Posterior vena cava (tissue), 2 donors: ENCODE data around the gene NTM. TPM values are rescaled to one million over a fixed set of nuclear protein-coding genes. Genes with fewer than 3 reads are reported as not detected.

Experiments used
- DNase-seq: peaks from one replicate; pipeline ENCODE4 v3.0.0-alpha.2; 2020; ENCODE audit warnings: low spot score
- intact Hi-C, 2 donors: fragments of 100-400 bp; cut with DNase I; formaldehyde crosslinking; loops; one replicate each; pipeline versions ENCODE4 v1.14.1 to v1.14.2; 2022 to 2023
- total RNA-seq, 2 donors: library from RNA; stranded (reverse); fragmentation: NEBNext Ultra II Directional; extraction: Animal tissue kit (Norgen Biotek cat#: 25700); gene quantifications; one replicate each; pipeline ENCODE4 v1.2.1, GENCODE V29; 2021
- donor health status: DM: yes; HTN: yes; CAD: no.
- donor health status: DM: yes; HTN: yes; CAD: no.

Gene NTM
- total RNA-seq, 2 donors from 2014 or later = 8.2 to 16.1 TPM

DNA sequence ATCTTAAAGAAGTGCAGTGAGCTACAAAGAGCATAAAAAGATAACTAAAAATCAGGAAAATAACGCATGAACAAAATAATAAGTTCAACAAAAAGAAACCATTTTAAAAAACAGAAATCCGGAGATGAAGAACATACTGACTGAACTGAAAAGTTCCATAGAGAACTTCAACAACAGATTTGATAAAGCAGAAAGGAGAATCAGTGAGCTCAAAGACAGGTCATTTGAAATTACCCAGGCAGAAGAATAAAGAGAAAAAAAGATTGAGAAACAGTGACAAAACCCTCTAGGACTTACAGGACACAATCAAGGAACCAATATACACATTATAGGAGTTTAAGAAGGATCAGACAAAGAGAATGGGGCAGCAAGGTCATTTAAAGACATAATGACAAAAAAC, 334.3 kb downstream of the NTM start:
- DNase-seq = no peak
- intact Hi-C loops = no loop called here

DNA sequence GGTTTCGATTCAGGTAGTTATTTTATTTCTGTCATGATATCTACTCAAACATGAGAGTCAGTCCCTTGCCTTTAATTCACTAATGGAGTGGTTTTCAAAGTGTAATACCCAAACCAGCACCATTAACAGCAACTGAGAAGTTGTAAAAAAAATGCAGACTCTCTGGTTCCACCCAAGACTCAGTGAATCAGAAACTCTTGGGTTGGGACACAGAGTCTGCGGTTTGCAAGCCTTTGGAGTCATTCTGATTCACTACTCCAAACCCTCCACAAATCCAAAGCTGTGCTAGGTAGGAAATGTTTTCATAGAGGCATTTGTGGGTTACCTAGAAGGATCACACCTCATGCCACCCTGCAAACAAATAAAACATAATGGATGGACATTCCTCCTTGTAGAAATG, 340.1 kb downstream of the NTM start:
- no peak for DNase-seq
- intact Hi-C loops = no loop called here

DNA sequence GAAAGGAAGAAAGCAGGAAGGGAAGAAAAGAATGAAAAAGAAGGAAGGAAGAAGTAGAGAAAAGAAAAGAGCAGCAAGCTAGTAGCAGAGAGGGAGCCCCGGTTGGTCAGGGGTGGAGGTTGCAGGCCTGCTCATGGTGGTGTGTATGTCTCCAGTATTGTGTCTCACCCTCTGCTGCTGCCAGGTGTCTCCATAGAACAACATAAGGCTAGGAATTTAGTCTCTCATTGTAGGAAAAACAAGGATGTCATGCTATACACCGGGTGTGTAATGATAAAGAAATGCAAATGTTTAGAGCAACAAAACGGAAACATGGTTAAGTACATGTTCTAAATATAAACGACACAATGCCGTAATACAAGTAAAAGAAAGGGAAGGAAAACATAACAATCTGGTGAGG, 342.5 kb downstream of the NTM start:
- intact Hi-C loops = no loop called here
- no peak for DNase-seq

DNA sequence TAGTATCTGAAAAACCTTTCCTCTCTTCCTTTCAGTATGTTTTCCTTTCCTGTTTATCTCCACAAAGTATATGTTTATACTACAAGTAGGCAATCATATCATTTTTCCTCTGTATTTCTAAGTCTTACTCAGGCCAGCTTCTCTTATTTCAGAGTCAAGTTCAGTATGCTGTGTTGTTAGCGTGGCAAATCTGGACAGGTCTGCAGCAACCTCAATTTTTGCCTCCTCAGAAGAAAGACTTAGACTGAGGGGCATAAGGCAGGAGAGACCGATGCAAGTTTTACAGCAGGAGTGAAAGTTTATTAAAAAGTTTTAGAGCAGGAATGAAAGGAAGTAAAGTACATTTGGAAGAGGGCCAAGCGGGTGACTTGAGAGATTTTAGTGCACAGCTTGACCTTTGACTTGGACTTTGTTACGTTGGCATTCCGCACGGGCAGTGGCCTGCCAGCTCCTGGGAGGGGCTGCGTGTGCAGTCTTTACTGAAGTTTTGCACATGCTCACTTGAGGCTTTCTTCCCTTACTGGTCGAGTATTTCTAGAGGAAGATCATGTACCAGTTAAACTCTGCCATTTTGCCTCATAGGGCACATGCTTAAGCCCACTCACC, 343.2 kb downstream of the NTM start:
- intact Hi-C loops = no loop called here
- DNase-seq = no peak

DNA sequence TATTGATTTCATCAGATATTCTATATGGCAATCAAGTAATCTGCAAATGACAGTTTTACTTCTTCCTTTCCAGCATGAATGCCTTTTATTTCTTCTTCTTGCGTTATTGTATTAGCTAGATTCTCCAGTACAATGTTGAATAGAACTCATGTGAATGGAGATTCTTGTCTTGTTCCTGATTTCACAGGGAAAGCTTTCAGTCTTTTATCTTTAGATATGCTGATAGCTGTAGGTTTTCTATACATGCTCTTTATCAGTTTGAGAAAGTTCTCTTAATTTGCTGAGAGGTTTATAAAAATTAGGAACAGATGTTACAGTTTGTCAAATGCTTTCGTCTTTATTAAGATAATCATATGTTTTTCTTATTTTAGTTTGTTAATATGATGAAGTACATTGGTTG, 347.2 kb downstream of the NTM start:
- no peak for DNase-seq
- intact Hi-C loops = no loop called here

DNA sequence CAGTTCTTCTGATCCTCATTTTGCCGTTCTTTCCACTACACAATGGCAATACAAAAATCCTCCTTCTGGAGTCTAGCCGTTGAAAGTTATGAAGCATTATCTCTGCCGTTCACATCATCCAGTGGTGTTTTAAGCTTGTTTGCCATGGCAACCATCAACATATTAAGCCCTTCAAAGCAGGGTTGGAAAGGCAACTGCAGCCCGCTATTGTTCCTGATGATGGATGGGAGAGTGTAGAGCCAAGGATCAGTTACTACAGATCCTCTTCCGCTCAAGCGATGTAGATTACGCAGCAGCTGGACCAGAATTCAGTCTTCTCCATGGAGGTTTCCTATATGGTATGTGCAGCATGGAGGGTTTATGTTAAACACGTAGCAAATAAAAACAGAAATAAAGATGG, 352.7 kb downstream of the NTM start:
- no peak for DNase-seq
- intact Hi-C loops = no loop called here

DNA sequence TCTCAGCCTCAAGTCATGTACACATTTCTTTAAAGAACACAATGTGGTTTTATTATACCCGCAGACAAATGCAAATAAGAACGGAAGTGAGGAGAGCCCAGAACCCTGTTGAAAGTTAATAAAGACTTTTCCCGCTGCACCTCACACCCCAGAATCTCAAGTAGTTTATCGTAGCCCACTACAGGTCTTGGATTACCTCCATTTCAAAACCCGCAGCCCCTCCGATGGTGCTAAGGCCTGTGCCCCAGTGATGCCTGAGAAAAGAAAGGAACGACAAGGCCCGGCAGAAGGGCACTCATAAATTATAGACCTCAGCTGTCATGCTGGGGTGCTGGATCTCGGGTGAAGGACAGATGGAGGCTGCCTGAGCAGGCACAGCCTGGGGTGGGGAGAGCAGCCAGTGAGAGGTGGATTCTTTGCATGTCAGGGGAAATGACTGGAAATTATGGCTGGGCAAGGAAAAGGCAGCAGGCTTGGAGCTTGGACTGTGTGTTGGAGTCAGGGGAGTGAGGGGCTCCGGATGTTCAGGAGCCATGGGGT, 354.1 kb downstream of the NTM start:
- no peak for DNase-seq
- intact Hi-C loops = no loop called here

DNA sequence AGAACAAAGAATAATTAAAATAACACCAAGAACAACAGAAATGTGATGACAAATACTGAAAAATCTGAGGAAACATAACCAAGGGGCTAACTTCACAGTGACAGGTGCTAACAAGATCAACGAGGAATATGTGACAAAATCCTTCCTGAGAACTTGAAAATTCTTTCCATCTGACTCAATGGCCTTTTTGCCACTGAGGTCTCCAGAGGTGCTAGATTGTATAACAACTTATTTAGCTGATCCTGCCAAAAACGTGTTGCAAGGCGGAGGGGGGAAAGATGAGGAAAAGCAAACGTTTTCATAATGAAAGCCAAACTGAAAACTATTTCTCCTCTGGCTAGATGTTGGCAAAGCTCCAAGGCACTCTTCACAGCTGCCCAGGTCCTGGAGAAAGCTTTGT, 364.5 kb downstream of the NTM start:
- DNase-seq = no peak
- intact Hi-C loops = no loop called here

DNA sequence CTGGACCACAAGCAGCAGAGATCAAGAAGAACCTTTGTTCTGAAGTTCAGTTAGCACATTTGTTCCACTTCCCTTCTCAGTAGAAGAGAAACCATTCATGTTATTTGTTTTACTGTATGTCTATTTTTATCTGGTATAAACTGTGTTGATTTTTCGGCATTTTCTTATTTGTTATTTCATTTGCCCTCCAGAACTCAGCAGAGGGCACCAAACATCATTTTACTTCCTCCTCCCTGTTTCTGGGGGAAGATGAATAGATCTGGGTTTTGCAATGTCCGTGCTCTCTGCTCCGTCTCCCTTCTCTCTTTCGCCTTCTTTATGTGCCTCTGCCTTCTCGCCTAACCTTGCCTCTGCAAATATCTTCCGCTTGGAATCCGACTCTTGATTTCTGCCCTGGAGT, 366.9 kb downstream of the NTM start:
- intact Hi-C loops = no loop called here

DNA sequence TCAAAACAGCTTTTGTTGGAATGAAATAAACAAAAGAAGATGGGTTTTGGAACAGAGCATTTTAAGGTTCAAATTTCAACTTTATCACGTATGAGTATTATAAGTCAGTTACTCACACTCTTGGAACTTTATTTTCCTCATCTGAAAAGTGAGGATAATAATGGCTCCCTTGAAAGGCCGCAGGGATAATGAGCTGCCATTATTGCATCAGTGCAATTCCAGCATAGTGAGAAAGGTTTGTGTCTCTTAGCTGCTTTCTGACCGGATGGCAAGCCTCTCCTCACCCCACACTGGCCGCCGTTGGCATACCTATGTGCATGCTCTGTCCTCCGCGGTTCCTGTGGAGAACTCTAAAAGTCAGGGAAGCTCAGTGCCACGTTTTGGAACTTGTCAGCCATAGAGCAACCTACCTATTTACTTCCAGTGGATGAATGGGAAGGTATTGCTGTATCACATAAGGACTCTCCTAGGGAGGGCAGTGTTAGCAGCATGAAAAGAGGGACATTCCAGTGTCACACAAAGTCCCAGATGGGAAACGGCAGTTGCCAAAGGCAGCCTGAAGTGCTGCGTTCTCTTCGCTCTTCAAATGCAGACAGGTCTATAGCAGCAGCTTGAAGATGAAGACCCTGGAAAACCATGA, 368.9 kb downstream of the NTM start:
- DNase-seq = no peak
- intact Hi-C loops = no loop called here

More for the DNA sequence above, 366.9 kb downstream of the NTM start:
- no peak for DNase-seq

DNA sequence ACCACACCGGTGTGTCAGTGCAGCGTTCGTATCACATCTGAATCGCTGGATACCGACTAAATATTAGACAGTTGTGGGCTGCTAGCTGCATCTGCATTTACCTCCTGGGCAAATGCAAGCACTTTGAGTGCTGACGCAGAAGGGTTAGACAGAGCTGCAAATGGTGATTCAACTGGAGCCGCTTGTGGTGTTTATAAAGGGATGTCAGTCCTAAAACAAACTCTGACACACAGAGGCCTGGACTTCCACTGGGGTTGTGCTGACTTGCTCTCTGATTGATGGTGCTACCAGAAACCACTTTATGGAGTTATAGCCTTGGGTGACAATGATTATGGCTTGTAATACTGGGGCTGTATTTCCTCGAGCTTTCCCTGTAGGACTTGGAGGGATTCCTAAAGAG, 374.4 kb downstream of the NTM start:
- DNase-seq = no peak
- intact Hi-C loops = no loop called here

DNA sequence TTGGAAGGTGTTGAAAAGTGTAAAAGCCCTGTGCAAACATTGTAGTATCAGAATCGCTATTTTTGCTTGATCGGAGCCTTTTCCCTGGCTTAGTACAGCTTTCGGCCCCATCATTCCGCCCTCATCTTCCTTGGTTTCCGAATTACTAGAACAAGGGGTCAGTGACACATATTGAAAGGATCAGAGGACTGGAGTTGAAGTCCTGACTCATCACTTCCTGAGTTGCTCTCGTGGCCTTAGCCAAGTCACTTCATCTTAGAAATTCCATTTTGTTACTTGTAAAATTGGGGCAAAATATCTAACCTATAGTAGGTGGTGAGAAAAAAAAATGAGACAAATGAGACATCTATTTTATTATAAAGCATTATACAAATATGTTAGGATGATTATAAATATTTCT, 375.0 kb downstream of the NTM start:
- no peak for DNase-seq
- intact Hi-C loops = no loop called here

DNA sequence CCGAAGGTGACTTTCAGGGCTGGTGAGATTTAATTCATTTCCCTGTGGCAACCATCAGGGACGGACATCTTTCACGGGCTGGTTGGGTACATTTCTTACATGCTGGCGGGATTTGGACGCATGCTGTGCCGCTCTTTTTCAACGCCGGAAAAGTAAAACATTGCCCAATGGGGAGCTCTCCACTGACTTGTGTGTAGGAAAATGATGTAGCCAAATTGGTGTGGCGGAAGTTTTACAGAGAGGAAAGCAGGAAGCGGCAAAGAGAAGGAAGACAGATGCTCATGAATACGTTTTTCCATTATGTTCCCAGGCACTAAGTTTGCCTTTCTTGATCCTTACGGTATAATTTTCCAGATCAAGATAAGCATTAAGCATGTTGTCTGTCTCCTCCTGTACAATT, 375.8 kb downstream of the NTM start:
- intact Hi-C loops = no loop called here
- no peak for DNase-seq

DNA sequence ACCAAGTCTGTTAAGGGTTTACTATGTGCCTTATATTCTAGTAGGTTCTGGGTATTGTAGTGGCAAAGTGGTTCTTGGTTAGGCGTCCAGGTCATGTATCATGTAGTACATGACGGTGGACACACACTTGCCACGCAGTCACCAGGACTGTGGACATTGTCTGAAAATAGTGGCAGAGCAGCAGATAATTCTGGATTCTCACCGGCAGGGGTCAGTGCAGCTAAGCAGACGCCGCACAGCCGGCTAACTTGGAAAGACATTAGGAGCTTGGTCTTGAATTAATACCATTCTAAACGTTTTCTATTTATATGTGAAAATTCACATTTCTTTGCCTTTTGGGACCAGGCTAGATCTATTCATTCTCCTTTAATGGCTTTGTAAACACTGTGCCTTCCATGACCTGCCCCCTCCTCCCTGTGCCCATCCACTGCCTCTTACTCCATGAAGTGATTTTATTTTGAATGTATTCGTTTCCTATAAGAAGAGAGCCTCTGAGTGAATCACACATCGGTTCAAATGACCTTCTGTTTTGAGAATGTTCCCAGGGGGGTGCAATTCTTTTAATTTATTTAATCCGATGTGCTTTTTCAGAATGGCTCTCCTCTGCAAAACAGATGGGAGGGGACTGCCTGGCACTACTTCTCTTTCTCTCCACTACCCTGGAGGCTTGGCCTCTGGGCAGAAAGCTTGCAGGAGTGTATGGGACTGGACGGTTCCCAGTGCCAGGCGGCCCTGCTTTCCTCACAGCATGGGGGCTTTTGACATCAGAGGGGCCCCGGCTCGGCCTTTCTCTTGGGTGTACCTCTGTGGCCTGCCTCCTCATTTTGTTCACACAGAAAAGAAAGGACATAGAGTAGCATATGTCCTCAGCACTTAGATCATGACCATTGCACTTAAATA, 378.0 kb downstream of the NTM start:
- DNase-seq = peak; percentile 89
- intact Hi-C loops = no loop called here

DNA sequence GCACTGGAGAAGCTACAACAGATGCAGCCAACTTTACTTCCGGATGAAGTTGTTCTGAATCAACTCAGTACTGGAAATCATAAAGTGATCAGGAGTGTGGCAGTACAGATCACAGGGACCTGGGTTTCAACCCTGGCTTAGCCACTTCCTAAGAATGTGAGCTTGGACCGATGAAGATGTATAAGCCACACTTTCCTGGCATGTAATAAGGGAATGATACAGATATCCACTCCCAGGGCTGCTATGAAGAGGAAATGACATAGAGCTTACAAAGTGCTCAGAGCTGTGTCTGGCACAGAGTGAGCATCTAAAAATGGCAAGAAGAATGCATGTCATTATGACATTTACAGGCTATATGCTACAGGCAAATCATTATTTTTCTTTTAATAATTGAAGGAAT, 378.7 kb downstream of the NTM start:
- DNase-seq = no peak
- intact Hi-C loops = no loop called here

DNA sequence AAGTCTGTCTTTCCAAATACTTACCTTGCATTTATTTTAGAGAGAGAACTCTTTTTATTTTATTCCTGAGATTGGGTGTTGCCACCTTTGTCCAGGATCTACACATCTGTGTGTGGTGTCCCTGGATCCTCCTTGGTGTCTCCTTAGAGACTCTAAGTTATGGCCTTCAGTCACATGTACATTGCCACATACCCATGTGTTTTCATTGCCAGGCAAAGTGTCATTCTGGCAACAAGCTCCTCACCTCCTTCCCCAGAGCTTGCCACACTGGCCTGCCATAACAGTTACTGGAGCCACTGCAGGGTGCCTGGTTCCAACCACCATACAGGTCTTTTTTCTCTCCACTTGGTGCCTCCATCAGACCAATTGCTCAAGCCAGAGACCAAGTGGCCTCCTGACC, 379.7 kb downstream of the NTM start:
- intact Hi-C loops = no loop called here
- DNase-seq = no peak

DNA sequence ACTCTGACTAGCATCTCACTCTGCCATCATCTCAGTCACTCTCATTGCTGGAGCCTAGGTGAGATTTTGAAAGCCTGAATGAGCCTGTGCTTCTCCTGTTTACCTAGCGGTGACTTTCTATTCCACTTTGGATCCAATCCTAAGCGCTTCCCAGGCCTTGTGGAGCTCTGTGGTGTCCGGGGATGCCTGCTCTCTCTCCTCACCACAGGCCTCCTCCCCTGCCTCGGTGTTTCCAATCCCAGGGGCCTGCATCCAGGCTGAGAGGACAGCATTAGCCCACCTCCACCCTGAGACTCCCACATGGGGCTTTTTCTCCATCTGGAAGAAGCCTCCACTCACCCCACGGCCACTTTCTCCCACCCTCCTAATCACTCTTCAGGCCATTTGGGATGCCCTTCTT, 380.3 kb downstream of the NTM start:
- intact Hi-C loops = no loop called here
- no peak for DNase-seq

DNA sequence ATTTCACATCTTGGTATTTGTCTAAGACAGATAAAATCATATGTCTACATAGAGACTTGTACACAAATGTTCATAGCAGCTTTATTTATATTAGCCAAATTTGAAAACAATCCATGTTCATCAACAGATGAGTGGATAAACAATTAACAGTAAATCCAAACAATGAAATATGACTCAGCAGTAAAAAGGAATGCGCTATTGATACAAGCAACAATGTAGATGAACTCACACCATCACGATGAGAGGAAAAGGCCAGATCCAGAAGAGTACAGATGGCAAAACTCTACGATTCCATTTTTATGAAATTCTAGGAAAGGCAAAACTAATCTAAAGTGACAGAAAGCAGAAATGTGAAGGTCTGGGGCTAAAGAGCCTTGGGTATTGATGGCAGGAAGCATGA, 384.3 kb downstream of the NTM start:
- no peak for DNase-seq
- intact Hi-C loops = no loop called here

DNA sequence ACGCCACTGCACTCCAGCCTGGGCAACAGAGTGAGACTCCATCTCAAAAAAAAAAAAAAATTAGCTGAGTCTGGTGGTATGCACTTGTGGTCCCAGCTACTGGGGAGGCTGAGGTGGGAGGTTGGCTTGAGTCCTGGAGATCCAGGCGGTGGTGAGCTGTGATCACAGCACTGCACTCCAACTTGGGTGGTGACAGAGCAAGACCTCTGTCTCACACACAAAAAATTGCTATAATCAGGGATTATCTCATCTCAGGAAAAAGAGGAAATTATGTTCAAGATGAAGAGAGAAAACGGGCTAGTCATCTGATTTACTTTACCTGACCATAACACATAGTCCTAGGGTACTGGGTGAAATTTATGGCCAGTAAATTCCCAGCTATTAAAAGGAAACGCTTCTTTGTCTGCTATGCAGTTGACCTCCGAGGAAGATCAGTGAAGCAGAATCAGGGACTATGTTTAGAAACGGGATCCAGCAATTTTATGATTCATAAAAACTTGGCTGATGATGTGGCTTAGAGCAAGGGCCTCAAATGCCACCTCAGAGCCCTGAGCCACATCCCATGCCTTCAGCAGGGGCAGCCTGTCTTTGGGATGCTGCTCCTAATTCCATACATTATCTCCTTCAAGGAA, 386.2 kb downstream of the NTM start:
- intact Hi-C loops = no loop called here
- no peak for DNase-seq

DNA sequence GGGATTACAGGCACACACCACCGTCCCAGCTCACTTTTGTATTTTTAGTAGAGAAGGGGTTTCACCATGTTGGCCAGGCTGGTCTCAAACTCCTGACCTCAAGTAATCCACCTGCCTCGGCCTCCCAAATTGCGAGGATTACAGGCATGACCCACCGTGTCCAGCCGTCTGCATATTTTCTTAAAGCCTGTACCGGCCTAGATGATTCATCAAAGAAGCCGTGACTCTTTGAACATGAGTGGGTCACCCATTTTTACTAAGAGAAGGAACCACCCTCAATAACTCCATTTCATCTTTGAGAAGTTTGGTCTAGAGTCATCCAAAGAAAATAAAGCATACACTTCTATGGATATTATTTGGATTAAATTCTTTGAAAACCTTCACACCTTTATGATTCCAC, 388.3 kb downstream of the NTM start:
- no peak for DNase-seq
- intact Hi-C loops = no loop called here
